Body of pancreas (tissue), 4 donors: ENCODE measurements around the gene SAMD5.

Experiments used
- CTCF ChIP-seq, 7 experiments: fragments of 450-650 bp in 4 of 7; fragments of 200-600 bp in 3 of 7; sonication (generic) in 3 of 7; IDR thresholded peaks; one replicate each; pipeline ENCODE4 v1.5.1; 2016 to 2019; ENCODE audit warnings: antibody characterized with exemption in 7 of 7
- POLR2A ChIP-seq, 3 donors: fragments of 450-650 bp; IDR thresholded peaks; one replicate each; pipeline ENCODE4 v1.6.1; 2016; ENCODE audit warnings: antibody characterized with exemption in 3 of 3, mild to moderate bottlenecking in 2 of 3

- TF ChIP-seq CTCF (IDR thresholded peaks at IDR 0.05) (no peak), POLR2A (IDR thresholded peaks at IDR 0.05) (no peak)
These were observed 48.7 kb upstream of the SAMD5 start for GRCh38 chr6:147459780-147460179.
